ENCODE results near the gene LAMB4. TPM values are rescaled to one million over a fixed set of nuclear protein-coding genes. Genes with fewer than 3 reads are reported as not detected.

LAMB4 gene
- total RNA-seq, 3 donors from 2014 or later (not counting 1 experiment from before 2014, with no cell fraction given), result not detected

GRCh38 chr7:107980171-107980570, 150.0 kb downstream of the LAMB4 start:
- H3K36me3 Mint-ChIP-seq, result no peaks in the 10 kb centered on the region
- Histone ChIP-seq H3K27me3 (ENCODE audit: control insufficient read depth, insufficient read depth, low read length) (no peaks in the 10 kb centered on the region), H3K4me3 (ENCODE audit: low read length) (no peak overlapping the region), H3K36me3 (ENCODE audit: control insufficient read depth, insufficient read depth, low read length) (no peaks in the 10 kb centered on the region), H3K4me1 (ENCODE audit: control insufficient read depth, insufficient read depth, low read length) (no peaks in the 10 kb centered on the region), H3K27ac (ENCODE audit: low read length) (no peak overlapping the region), H3K9me3 (ENCODE audit: control insufficient read depth, insufficient read depth, low read length) (no peaks in the 10 kb centered on the region)
- H3K27me3 Mint-ChIP-seq (ENCODE audit: low read depth in 2 of 2), result peaks cover 0 to 7% of the 10 kb centered on the region in 2 donors
- H3K4me1 Mint-ChIP-seq, result no peaks in the 10 kb centered on the region
- no peak for ATAC-seq
- no peaks in the 10 kb centered on the region for H3K9me3 Mint-ChIP-seq
- DNase-seq, result no peak
- no peak overlapping the region for H3K4me3 Mint-ChIP-seq
- no peak for TF ChIP-seq CTCF (IDR thresholded peaks at IDR 0.05)
- WGBS (ENCODE audit: insufficient coverage), result 87% methylated on average over 3 of the region's 3 CpGs
- intact Hi-C loops (cut with micrococcal nuclease), result no loop called here
- no peak overlapping the region for H3K27ac Mint-ChIP-seq

- H3K4me3 ChIP-seq (ENCODE audit: low read length), result no peak overlapping the region
- ATAC-seq (no peak), DNase-seq (no peak)
- 98% methylated on average over 4 of the region's 5 CpGs for WGBS (ENCODE audit: insufficient coverage)
- Mint-ChIP-seq H3K4me3 (no peak overlapping the region), H3K36me3 (no peaks in the 10 kb centered on the region), H3K27ac (no peak overlapping the region), H3K9me3 (no peaks in the 10 kb centered on the region), H3K4me1 (no peaks in the 10 kb centered on the region), H3K27me3 (ENCODE audit: low read depth in 2 of 2) (peaks cover 0 to 7% of the 10 kb centered on the region in 2 donors)
- no peak overlapping the region for H3K27ac ChIP-seq (ENCODE audit: low read length)
- intact Hi-C loops (cut with micrococcal nuclease), result no loop called here
- H3K36me3 ChIP-seq (ENCODE audit: control insufficient read depth, insufficient read depth, low read length), result no peaks in the 10 kb centered on the region
- H3K9me3 ChIP-seq (ENCODE audit: control insufficient read depth, insufficient read depth, low read length), result no peaks in the 10 kb centered on the region
- no peak for TF ChIP-seq CTCF (IDR thresholded peaks at IDR 0.05)
- no peaks in the 10 kb centered on the region for H3K4me1 ChIP-seq (ENCODE audit: control insufficient read depth, insufficient read depth, low read length)
- H3K27me3 ChIP-seq (ENCODE audit: control insufficient read depth, insufficient read depth, low read length), result no peaks in the 10 kb centered on the region
Measured at GRCh38 chr7:107978815-107979408, 151.2 kb downstream of the LAMB4 start.

GRCh38 chr7:107977048-107977447, 153.1 kb downstream of the LAMB4 start:
- H3K9me3 Mint-ChIP-seq, result no peaks in the 10 kb centered on the region
- H3K4me1 Mint-ChIP-seq, result no peaks in the 10 kb centered on the region
- no peaks in the 10 kb centered on the region for H3K36me3 Mint-ChIP-seq
- TF ChIP-seq CTCF (IDR thresholded peaks at IDR 0.05), result no peak
- H3K27me3 Mint-ChIP-seq (ENCODE audit: low read depth in 2 of 2), result no peaks in the 10 kb centered on the region
- ATAC-seq (no peak), DNase-seq (no peak)
- no peak overlapping the region for H3K4me3 Mint-ChIP-seq
- Histone ChIP-seq H3K9me3 (ENCODE audit: control insufficient read depth, insufficient read depth, low read length) (no peaks in the 10 kb centered on the region), H3K36me3 (ENCODE audit: control insufficient read depth, insufficient read depth, low read length) (no peaks in the 10 kb centered on the region), H3K4me3 (ENCODE audit: low read length) (no peak overlapping the region), H3K27me3 (ENCODE audit: control insufficient read depth, insufficient read depth, low read length) (no peaks in the 10 kb centered on the region), H3K4me1 (ENCODE audit: control insufficient read depth, insufficient read depth, low read length) (no peaks in the 10 kb centered on the region), H3K27ac (ENCODE audit: low read length) (no peak overlapping the region)
- no peak overlapping the region for H3K27ac Mint-ChIP-seq
- WGBS (ENCODE audit: insufficient coverage), result 88% methylated on average over 4 of the region's 4 CpGs
- intact Hi-C loops (cut with micrococcal nuclease), result no loop called here

GRCh38 chr7:107976620-107977019, 153.5 kb downstream of the LAMB4 start:
- 95% methylated on average over 1 of the region's 1 CpG for WGBS (ENCODE audit: insufficient coverage)
- H3K9me3 Mint-ChIP-seq, result no peaks in the 10 kb centered on the region
- H3K4me3 Mint-ChIP-seq, result no peak overlapping the region
- H3K27ac ChIP-seq (ENCODE audit: low read length), result no peak overlapping the region
- H3K4me3 ChIP-seq (ENCODE audit: low read length), result no peak overlapping the region
- no peaks in the 10 kb centered on the region for H3K36me3 Mint-ChIP-seq
- H3K27me3 Mint-ChIP-seq (ENCODE audit: low read depth in 2 of 2), result no peaks in the 10 kb centered on the region
- TF ChIP-seq CTCF (IDR thresholded peaks at IDR 0.05), result no peak
- no peaks in the 10 kb centered on the region for H3K9me3 ChIP-seq (ENCODE audit: control insufficient read depth, insufficient read depth, low read length)
- H3K27me3 ChIP-seq (ENCODE audit: control insufficient read depth, insufficient read depth, low read length), result no peaks in the 10 kb centered on the region
- H3K4me1 Mint-ChIP-seq, result no peaks in the 10 kb centered on the region
- intact Hi-C loops (cut with micrococcal nuclease), result no loop called here
- no peak overlapping the region for H3K27ac Mint-ChIP-seq
- DNase-seq (no peak), ATAC-seq (no peak)
- H3K4me1 ChIP-seq (ENCODE audit: control insufficient read depth, insufficient read depth, low read length), result no peaks in the 10 kb centered on the region
- no peaks in the 10 kb centered on the region for H3K36me3 ChIP-seq (ENCODE audit: control insufficient read depth, insufficient read depth, low read length)
